ENCODE measurements around the gene TEX38.
"Not testable (repeated sequence)": the region's sequence is repeated elsewhere in the genome, so short reads cannot be mapped to it uniquely, and the experiment has no call there.

The TEX38 gene

DNA sequence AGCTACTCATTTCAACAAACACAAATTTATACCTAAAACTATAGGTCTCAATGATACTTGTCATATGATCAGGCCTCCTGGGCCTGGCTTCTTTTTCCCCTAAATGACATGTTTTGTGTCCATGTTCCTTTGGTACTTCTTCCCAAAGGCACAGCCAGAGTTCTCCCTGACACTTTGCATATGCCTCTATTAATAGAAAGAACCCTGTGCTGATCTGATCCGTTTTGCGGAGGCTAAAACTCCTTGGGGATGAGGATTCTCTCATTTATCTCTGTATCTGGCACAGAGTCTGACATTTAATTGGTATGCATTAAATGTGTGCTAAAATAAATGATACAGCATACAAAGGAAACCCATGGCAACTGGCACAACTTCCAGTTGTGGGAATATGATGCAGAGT is 15.0 kb upstream of the TEX38 start:
- no peak for DNase-seq

- no peak for DNase-seq
Measured at GRCh38 chr1:46657775-46658174, 13.9 kb upstream of the TEX38 start.

DNA sequence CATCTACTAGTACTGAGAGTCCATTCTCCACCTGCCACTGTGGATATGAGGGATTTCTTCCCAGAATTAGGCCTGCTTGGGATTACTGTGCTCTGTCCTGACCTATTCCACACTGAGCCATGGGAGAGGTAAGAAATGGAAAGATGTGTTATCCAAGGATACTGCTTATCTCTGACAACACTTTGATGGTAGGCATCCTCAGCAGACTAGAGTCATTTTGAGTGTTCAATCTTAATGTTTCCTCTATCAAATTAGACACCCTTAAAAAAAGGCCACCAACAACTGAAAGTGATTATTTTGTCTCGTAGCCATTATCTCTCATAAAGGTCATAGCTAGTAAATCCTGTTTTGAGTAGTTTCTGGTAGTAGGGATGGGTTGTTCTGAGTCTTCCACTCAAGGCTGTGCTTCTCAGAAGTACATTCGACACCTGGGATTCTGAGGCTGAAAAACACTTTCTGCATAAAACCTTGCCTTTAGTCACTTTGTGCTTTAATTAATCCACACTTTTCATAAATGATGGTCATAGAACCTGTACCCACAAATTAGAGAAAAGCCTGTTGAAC is 12.3 kb upstream of the TEX38 start:
- DNase-seq: no peak

GRCh38 chr1:46660116-46660515 is 11.5 kb upstream of the TEX38 start:
- not testable (repeated sequence) for DNase-seq

DNA sequence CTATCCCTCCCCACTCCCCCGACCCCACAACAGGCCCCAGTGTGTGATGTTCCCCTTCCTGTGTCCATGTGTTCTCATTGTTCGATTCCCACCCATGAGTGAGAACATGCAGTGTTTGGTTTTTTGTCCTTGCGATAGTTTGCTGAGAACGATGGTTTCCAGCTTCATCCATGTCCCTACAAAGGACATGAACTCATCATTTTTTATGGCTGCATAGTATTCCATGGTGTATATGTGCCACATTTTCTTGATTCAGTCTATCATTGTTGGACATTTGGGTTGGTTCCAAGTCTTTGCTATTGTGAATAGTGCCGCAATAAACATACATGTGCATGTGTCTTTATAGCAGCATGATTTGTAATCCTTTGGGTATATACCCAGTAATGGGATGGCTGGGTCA is 8.7 kb upstream of the TEX38 start:
- not testable (repeated sequence) for DNase-seq

- DNase-seq: no peak
Measured at GRCh38 chr1:46665983-46666382, 5.7 kb upstream of the TEX38 start.

DNA sequence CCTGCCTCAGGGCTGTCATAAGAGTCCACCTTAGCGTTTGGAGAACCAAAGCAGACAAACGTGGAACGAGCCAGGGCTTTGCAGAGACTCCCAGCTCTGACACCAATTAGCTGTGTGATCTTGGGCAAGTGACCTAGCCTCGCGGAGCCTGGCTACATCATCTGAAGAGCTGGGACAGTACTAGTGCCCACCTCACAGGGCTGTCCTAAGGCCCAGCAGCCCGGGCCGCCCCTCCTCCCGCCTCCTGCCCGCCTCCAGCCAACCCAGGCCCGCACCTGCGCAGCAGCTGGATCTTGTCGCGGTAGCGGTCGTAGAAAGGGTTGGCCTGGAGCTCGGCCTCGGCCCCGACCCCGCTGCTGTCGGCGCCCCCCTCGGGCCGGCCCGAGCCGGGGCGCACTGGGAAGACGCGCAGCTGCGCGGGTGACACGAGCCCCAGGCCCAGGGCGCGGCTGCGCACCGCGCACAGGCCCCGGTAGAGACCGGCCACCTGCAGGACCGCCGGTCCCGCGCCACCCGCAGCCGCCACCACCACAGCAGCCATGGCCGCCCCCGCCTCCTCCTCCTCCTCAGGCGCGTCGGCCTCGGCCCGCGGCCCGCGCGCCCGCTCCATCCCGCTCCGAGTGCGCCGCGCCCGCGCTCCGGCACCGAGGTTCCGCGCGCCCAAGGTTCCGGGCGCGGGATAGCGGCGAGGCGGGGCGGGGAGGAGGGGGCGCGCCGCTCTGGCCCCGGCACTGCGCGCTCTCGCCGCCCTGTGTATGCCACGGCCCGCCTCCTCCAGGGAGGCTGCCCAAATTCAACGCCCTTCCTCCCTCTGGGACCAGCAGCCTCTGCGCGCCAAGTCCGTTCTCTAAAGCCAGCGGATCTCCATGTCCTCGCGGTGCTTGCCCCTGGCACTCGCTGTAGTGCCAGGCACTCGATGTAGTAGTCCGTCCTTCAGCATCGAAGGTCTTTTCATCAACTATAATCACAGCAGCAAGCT is 3.6 kb upstream of the TEX38 start, which contains the start of gene ATPAF1:
Gene ATPAF1 (minus strand): TSS at position 583 of the 979 bp plus-strand sequence. CDS start 42 bp downstream, at position 541.
- DNase-seq: peak; percentile 48 to 62

- DNase-seq: no peak
Measured at GRCh38 chr1:46670134-46670533, 1.5 kb upstream of the TEX38 start.

DNA sequence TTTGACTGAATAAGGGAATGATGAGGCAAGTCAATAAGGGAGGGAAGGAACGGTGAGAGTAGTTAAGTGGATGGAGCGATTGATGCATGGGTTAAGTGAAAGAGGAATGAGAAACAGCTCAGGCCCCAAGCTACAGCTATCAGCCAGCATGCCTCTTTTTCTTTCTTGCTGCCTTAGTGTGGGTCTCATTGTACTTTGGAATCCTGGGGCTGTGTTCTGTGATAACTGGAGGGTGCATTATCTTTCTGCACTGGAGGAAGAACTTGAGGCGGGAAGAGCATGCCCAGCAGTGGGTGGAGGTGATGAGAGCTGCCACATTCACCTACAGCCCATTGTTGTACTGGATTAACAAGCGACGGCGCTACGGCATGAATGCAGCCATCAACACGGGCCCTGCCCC is 1.0 kb downstream of the TEX38 start:
- DNase-seq: no peak

- no peak for DNase-seq
Measured at GRCh38 chr1:46673749-46674182, 2.1 kb downstream of the TEX38 start.

DNA sequence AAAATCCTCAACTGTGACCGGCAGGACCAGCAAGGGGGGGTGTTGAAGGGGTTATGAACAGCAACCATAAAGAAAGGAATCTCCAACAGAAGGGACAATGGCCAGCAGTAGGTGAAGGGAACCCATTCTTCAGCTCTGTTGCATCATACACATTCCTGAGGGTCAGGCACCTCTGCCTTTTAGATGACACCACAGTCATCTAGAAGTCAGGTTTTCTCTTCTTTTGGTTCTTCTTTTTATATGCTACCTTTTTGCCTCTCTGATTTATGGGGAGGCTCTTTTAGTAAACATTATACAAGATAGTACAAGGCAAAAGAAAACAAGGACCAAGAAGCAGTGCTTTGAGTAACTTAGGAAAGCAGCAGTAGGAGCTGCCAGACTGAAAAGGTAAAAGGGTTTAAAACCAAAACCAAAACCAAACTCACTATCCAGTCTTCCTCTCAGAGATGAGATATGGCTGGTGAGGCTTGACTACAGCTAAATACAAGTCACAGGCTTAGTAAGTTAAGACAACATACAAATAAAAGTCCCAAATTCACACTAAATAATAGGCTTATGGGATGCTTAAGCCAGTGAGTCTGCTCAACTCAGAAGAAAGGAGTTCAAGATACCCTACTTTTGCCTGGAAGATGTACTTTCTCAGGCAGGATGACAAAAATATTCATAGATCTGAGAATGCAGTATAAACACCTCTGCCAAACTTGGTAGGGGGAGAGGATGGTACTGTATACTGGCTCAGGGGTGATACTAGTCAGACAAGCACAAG is 4.1 kb downstream of the TEX38 start:
- DNase-seq: no peak

- DNase-seq: no peak
Measured at GRCh38 chr1:46676531-46676930, 4.9 kb downstream of the TEX38 start.

DNA sequence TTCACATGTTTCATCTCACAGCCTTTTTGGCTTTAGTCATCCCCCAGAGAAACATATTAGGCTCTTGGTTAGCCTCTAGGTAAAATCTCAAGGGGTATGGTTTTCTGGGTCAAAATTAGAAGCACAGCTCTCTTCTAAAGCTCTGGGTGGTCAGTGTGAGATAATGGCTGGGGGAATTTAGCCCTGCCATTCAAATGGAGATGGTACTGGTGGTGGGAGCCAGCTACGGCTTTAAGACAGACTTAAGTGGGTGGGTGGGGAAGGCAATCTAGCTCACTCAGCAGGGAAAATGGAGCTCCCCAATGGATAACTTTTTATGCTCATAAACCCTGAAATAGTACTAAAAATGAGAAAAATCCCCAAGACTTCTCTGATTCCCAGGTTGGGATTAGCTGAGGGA is 5.7 kb downstream of the TEX38 start:
- DNase-seq: no peak

DNA sequence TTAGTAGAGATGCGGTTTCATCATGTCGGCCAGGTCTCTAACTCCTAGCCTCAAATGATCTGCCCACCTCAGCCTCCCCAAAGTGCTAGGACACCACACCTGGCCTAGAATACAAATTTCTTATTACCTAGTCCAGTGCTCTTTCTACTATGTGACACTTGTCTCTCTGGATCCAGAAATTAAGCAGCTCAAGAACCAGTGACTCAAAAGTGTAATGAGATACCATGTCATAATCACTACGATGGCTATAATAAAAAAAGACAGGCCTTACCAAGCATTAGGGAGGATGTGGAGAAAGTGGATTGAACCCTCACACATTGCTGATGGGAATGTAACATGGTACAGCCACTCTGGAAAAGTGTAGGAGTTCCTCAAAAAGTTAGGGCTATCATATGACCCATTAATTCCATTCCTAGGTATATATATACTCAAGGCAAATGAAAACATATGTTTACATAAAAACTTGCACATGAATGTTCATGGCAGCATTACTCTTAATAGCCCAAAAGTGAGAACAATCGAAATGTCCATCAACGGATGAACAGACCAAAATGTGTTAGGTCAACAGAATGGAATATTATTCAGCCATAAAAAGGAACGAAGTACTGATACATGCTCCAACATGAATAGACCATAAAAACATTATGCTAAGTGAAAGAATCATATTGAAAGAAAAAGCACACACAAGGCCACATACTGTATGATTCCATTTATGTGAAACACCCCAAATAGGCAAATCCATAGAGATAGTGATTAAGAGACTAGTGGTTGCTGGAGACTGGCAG is 8.3 kb downstream of the TEX38 start:
- DNase-seq: no peak

- no peak for DNase-seq
Measured at GRCh38 chr1:46681333-46682034, 9.8 kb downstream of the TEX38 start.

- no peak for DNase-seq
Measured at GRCh38 chr1:46682064-46682463, 10.4 kb downstream of the TEX38 start.

GRCh38 chr1:46684670-46685069 is 13.0 kb downstream of the TEX38 start:
- DNase-seq: no peak

GRCh38 chr1:46686255-46686654 is 14.6 kb downstream of the TEX38 start:
- DNase-seq: no peak

GRCh38 chr1:46687093-46687659 is 15.5 kb downstream of the TEX38 start:
- no peak for DNase-seq

GRCh38 chr1:46687921-46688509 is 16.4 kb downstream of the TEX38 start:
- DNase-seq: no peak

DNA sequence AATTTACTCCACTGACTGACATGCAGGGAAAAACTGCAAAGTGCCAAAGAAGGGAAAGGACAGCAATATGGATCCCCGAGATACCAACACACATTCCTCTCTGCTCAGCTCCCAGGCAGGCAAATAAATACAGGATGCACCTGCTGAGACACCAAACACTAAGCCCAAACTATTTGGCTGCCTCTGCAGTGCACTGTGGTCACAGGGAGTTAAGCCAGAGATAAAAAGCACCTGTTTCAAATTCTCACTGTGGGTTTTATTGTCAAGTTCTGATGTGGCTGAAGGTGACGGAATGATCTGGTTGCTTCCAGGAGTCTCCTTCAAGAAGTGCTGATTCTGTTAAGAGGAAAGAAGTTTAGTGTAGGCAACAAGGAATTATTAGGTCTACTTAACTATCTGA is 17.7 kb downstream of the TEX38 start:
- no peak for DNase-seq

Data from inflammatory macrophage treated with lipopolysaccharide for 1 hour (primary cell).